ENCODE measurements around the gene RBM25. TPM values are rescaled to one million over a fixed set of nuclear protein-coding genes. Genes with fewer than 3 reads are reported as not detected.

RBM25 gene
- total RNA-seq, 6 experiments from 2014 or later, result 60.2 to 71.2 (median 64.1) TPM

GRCh38 chr14:73125746-73126145 is 67.4 kb downstream of the RBM25 start:
- no peaks in the 10 kb centered on the region for H3K4me1 Mint-ChIP-seq (ENCODE audit: low read depth)
- TF ChIP-seq, protein P1, sequence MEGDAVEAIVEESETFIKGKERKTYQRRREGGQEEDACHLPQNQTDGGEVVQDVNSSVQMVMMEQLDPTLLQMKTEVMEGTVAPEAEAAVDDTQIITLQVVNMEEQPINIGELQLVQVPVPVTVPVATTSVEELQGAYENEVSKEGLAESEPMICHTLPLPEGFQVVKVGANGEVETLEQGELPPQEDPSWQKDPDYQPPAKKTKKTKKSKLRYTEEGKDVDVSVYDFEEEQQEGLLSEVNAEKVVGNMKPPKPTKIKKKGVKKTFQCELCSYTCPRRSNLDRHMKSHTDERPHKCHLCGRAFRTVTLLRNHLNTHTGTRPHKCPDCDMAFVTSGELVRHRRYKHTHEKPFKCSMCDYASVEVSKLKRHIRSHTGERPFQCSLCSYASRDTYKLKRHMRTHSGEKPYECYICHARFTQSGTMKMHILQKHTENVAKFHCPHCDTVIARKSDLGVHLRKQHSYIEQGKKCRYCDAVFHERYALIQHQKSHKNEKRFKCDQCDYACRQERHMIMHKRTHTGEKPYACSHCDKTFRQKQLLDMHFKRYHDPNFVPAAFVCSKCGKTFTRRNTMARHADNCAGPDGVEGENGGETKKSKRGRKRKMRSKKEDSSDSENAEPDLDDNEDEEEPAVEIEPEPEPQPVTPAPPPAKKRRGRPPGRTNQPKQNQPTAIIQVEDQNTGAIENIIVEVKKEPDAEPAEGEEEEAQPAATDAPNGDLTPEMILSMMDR (IDR thresholded peaks at IDR 0.05), result no peak

DNA sequence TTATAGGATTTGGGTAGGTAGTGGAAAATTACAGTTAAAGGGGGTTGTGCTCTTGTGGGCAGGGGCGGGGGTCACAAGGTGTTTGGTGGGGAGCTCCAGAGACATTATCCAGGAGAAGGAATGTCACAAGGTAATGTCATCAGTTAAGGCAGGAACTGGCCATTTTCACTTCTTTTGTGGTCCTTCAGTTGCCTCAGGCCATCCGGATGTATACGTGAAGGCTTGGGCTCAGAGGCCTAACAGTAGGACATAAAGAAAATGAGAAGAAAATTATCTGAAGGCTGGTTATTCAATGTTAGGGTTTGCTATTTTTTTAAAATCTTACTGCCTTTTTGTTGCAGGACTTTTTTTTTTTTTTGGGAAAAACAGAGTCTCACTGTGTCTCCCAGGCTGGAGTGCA is 75.5 kb downstream of the RBM25 start:
- Mint-ChIP-seq H3K4me1 (ENCODE audit: low read depth) (peaks cover 14% of the 10 kb centered on the region), H3K9me3 (peaks cover 15% of the 10 kb centered on the region), H3K27ac (no peak overlapping the region), H3K4me3 (no peak overlapping the region), H3K36me3 (ENCODE audit: low read depth) (peaks cover 24% of the 10 kb centered on the region), H3K27me3 (ENCODE audit: insufficient read depth) (peaks cover 13% of the 10 kb centered on the region)
- TF ChIP-seq, protein P1 (IDR thresholded peaks at IDR 0.05), result no peak
- DNase-seq, result no peak

More at GRCh38 chr14:73125746-73126145, 67.4 kb downstream of the RBM25 start:
- Mint-ChIP-seq H3K27me3 (ENCODE audit: insufficient read depth) (no peaks in the 10 kb centered on the region; the same call in none of the 2 replicates), H3K27ac (no peak overlapping the region), H3K4me3 (no peak overlapping the region), H3K36me3 (ENCODE audit: low read depth) (peaks cover 30% of the 10 kb centered on the region), H3K9me3 (no peaks in the 10 kb centered on the region)
- DNase-seq, result no peak

DNA sequence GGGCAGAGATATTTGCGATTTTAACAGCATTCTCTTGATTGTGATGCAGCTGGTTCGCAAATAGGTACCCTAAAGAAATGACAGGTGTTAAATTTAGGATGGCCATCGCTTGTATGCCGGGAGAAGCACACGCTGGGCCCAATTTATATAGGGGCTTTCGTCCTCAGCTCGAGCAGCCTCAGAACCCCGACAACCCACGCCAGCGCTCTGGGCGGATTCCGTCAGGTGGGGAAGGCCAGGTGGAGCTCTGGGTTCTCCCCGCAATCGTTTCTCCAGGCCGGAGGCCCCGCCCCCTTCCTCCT is 77.7 kb downstream of the RBM25 start:
- peaks cover 13% of the 10 kb centered on the region for H3K27me3 Mint-ChIP-seq (ENCODE audit: insufficient read depth)
- H3K9me3 Mint-ChIP-seq, result peaks cover 15% of the 10 kb centered on the region
- DNase-seq, result no peak
- H3K4me3 Mint-ChIP-seq, result peak overlapping the region; percentile 93
- peaks cover 20% of the 10 kb centered on the region for H3K4me1 Mint-ChIP-seq (ENCODE audit: low read depth)
- peaks cover 29% of the 10 kb centered on the region for H3K36me3 Mint-ChIP-seq (ENCODE audit: low read depth)
- TF ChIP-seq, protein P1 (IDR thresholded peaks at IDR 0.05), result no peak
- peak overlapping the region; percentile 97 for H3K27ac Mint-ChIP-seq

- H3K27ac Mint-ChIP-seq, result peak within 1 kb of the TSS; percentile 97
- H3K9me3 Mint-ChIP-seq, result peaks cover 15% of the 10 kb centered on the region
- H3K4me1 Mint-ChIP-seq (ENCODE audit: low read depth), result peaks cover 22% of the 10 kb centered on the region
- H3K4me3 Mint-ChIP-seq, result peak within 1 kb of the TSS; percentile 93
- TF ChIP-seq, protein P1 (IDR thresholded peaks at IDR 0.05), result no peak
- DNase-seq, result peak; percentile 88
- H3K36me3 Mint-ChIP-seq (ENCODE audit: low read depth), result peaks cover 30% of the 10 kb centered on the region
- H3K27me3 Mint-ChIP-seq (ENCODE audit: insufficient read depth), result peaks cover 13% of the 10 kb centered on the region
Measured at GRCh38 chr14:73136387-73137225, 78.3 kb downstream of the RBM25 start, which contains the start of gene PSEN1. TSS of gene PSEN1 (plus strand) at chr14:73136507. CDS start at chr14:73148020, 11,513 bp downstream.

DNA sequence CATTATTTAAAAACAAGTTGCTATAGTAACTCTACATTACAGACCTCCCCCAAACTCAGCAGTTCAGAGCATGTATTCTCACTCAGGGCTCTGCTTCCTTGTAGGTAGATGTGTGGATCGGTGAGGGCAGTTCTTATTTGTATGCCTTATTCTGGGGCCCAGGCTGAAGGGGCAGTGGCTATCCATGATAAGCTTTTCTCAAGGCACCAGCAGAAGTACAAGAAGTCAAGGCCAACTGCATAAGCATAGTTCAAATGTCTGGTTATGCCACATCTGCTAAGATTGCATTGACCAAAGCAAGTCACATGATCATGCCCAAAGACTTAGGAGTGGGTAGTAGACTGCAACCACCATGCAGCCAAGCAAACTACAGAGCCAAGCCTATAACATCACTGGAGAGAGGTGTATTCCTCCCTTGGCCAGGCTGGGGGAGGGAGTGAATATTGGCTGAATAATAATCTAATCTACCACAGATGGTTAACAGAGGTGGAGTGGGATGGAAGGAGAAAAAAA is 82.5 kb downstream of the RBM25 start:
- DNase-seq, result no peak
- peaks cover 33% of the 10 kb centered on the region for H3K4me1 Mint-ChIP-seq (ENCODE audit: low read depth)
- H3K4me3 Mint-ChIP-seq, result no peak overlapping the region
- H3K9me3 Mint-ChIP-seq, result no peaks in the 10 kb centered on the region
- H3K27me3 Mint-ChIP-seq (ENCODE audit: insufficient read depth), result peaks cover 3% of the 10 kb centered on the region
- no peak overlapping the region for H3K27ac Mint-ChIP-seq
- H3K36me3 Mint-ChIP-seq (ENCODE audit: low read depth), result peaks cover 16% of the 10 kb centered on the region
- TF ChIP-seq, protein P1 (IDR thresholded peaks at IDR 0.05), result no peak
